Mucosa of descending colon (tissue), 3 donors: Measurements from ENCODE around the gene MRLN. TPM values are rescaled to one million over a fixed set of nuclear protein-coding genes. Genes with fewer than 3 reads are reported as not detected.
A peak's percentile ranks its signal among the peaks of the same experiment; 100 is the strongest.

Source experiments
- ATAC-seq: fragments of 200-7000 bp; cut with Tn5 transposase; one replicate; pipeline ENCODE4 v1.9.1; 2020; ENCODE audit warnings: mild to moderate bottlenecking, moderate library complexity
- DNase-seq, 3 donors: peaks; one replicate each; pipeline ENCODE4 v3.0.0-alpha.2; 2020
- H3K36me3 ChIP-seq: fragments of 200-600 bp; one replicate; pipeline ENCODE4 v1.8.0; 2021; ENCODE audit warnings: low read depth, mild to moderate bottlenecking
- H3K4me1 ChIP-seq: fragments of 200-600 bp; one replicate; pipeline ENCODE4 v1.8.0; 2021; ENCODE audit warnings: low read depth, mild to moderate bottlenecking
- H3K4me3 ChIP-seq: fragments of 200-600 bp; one replicate; pipeline ENCODE4 v1.8.0; 2021; ENCODE audit warnings: mild to moderate bottlenecking
- H3K9me3 ChIP-seq: fragments of 200-600 bp; one replicate; pipeline ENCODE4 v1.8.0; 2021; ENCODE audit warnings: mild to moderate bottlenecking
- intact Hi-C, 2 donors: fragments of 100-400 bp; cut with DNase I in 1 of 2; cut with micrococcal nuclease in 1 of 2; formaldehyde crosslinking; loops; one replicate each; pipeline versions ENCODE4 v1.11.0 to v1.11.1; 2022; cut with DNase I, micrococcal nuclease
- total RNA-seq, 3 donors: library from RNA; stranded (reverse); fragmentation: NEBNext Ultra II Directional in 2 of 3; extraction: Animal tissue kit (Norgen Biotek cat#: 25700) in 2 of 3; gene quantifications; one replicate each; pipeline versions ENCODE4 v1.2.1 to v1.2.4, GENCODE V29; 2021 to 2023
- TF ChIP-seq, protein P1 (sequence below): fragments of 200-600 bp; IDR thresholded peaks from one replicate; pipeline ENCODE4 v1.8.0; 2022; ENCODE audit warnings: antibody characterized with exemption, mild to moderate bottlenecking
- donor health status: DM: no; HTN: no; CAD: no; lungs with moderate emphysema.
- donor health status: DM: no; HTN: no; CAD: no.
- donor health status: DM: no; HTN: yes; CAD: no.

MRLN gene
- total RNA-seq, 3 donors from 2014 or later: not detected

GRCh38 chr10:59711871-59712494 is 41.3 kb downstream of the MRLN start:
- H3K4me3 ChIP-seq: no peak overlapping the region
- no peaks in the 10 kb centered on the region for H3K36me3 ChIP-seq
- no peaks in the 10 kb centered on the region for H3K9me3 ChIP-seq
- TF ChIP-seq, protein P1, sequence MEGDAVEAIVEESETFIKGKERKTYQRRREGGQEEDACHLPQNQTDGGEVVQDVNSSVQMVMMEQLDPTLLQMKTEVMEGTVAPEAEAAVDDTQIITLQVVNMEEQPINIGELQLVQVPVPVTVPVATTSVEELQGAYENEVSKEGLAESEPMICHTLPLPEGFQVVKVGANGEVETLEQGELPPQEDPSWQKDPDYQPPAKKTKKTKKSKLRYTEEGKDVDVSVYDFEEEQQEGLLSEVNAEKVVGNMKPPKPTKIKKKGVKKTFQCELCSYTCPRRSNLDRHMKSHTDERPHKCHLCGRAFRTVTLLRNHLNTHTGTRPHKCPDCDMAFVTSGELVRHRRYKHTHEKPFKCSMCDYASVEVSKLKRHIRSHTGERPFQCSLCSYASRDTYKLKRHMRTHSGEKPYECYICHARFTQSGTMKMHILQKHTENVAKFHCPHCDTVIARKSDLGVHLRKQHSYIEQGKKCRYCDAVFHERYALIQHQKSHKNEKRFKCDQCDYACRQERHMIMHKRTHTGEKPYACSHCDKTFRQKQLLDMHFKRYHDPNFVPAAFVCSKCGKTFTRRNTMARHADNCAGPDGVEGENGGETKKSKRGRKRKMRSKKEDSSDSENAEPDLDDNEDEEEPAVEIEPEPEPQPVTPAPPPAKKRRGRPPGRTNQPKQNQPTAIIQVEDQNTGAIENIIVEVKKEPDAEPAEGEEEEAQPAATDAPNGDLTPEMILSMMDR: no peak
- ATAC-seq (no peak), DNase-seq (no peak)
- peaks cover 3% of the 10 kb centered on the region for H3K4me1 ChIP-seq
- intact Hi-C loops: no loop called here

- TF ChIP-seq, protein P1: no peak
- Histone ChIP-seq H3K36me3 (no peaks in the 10 kb centered on the region), H3K4me1 (peaks cover 3% of the 10 kb centered on the region)
Measured at GRCh38 chr10:59709395-59710125, 43.7 kb downstream of the MRLN start, which contains the start of gene SLC16A9. Gene SLC16A9 (minus strand): TSS chr10:59709850. CDS start chr10:59684291, 25,559 bp downstream.

GRCh38 chr10:59708816-59709394 is 44.4 kb downstream of the MRLN start:
- Histone ChIP-seq H3K4me3 (peak overlapping the region; percentile 12), H3K4me1 (peaks cover 3% of the 10 kb centered on the region), H3K9me3 (no peaks in the 10 kb centered on the region), H3K36me3 (no peaks in the 10 kb centered on the region)
- TF ChIP-seq, protein P1: no peak
- peak; percentile 76 for ATAC-seq
- peak; percentile 63 to 69 (median 65) for DNase-seq
- intact Hi-C loops: no loop called here

More at GRCh38 chr10:59709395-59710125, 43.7 kb downstream of the MRLN start, which contains the start of gene SLC16A9:
- no peaks in the 10 kb centered on the region for H3K9me3 ChIP-seq
- peak within 1 kb of the TSS; percentile 12 for H3K4me3 ChIP-seq
- intact Hi-C loops: no loop called here
- ATAC-seq (peak; percentile 87), DNase-seq (peak; percentile 76 to 83 (median 78))

GRCh38 chr10:59706851-59707797 is 46.1 kb downstream of the MRLN start:
- no peaks in the 10 kb centered on the region for H3K9me3 ChIP-seq
- H3K4me1 ChIP-seq: peaks cover 3% of the 10 kb centered on the region
- no peak for DNase-seq
- no peak overlapping the region for H3K4me3 ChIP-seq
- TF ChIP-seq, protein P1: no peak
- no peak for ATAC-seq
- intact Hi-C loops: no loop called here
- no peaks in the 10 kb centered on the region for H3K36me3 ChIP-seq

DNA sequence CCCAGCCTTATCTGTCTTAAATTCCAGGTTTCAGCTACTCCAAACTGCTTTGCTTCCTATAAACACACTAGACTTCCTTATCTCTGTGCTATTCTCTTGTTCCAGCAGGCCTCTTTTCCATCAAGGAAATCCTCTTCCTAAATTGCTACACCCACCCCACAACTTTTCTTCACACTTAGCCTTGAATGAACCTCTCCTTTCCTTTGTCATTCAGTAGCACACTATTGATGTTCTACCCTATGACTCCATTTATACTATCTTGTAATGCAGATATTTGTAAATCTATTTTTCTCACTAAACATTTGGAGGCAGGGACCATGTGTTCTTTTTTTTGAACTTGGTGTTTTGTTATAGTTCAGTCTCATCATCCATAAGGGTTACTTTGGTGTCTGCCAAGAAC is 47.3 kb downstream of the MRLN start:
- no peaks in the 10 kb centered on the region for H3K36me3 ChIP-seq
- TF ChIP-seq, protein P1: no peak
- peaks cover 3% of the 10 kb centered on the region for H3K4me1 ChIP-seq
- no peaks in the 10 kb centered on the region for H3K9me3 ChIP-seq
- DNase-seq (no peak), ATAC-seq (no peak)
- intact Hi-C loops: no loop called here
- H3K4me3 ChIP-seq: no peak overlapping the region
